ENCODE measurements around the gene GRN. TPM values are rescaled to one million over a fixed set of nuclear protein-coding genes. Genes with fewer than 3 reads are reported as not detected.
A peak's percentile ranks its signal among the peaks of the same experiment; 100 is the strongest.

GRN gene
- total RNA-seq, 1 experiment from 2014 or later = 206 TPM

DNA sequence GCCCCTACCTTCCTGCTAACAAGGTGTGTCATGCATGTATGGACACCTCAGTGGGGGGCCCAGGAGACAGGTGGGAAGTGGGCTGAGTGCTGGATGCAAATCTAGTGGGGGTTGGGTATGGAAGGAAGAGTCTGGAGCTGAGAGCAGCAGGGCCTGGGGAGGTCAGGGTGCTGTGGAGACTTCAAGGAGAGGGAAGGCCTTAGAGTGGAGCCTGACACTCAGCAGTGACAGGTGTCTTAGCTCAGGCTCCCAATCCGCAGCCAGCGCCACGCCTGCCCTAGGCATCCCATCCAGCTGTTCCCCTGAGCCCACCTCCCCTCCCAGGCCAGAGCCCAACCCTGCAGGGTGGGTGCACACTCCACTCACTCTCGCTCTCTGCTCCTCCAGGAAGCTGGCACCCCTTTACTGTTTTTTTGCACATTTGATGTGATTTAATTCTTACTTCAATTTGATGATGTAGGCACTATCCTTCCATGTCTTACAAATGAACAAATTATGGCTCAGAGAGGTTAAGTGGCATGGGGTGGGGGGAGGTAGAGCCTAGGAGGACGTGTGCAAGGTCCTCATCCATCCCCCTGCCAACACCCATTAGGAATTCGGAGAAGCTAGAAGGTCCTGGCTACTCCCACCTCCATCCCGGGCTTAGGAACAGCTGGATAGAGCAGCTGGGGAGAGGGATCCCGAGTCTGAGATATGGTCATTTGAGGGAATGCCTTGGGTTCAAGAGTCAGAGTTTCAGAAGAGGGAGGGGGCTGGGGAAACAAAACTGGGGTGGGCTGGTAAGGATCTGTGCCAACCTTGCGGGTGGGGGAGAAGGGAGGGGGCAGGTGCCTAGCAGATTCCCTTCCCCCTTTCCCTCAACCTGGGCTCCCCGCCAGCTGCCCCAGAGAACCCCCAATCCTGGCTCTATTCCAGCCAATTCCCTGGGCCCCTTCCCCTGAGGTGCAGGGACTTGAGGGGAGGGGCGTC is 16.5 kb downstream of the GRN start:
- no peaks in the 10 kb centered on the region for H3K9me2 ChIP-seq (ENCODE audit: insufficient read depth)
- no peaks in the 10 kb centered on the region for H3K9me3 ChIP-seq (ENCODE audit: control insufficient read depth in 1 of 2, insufficient read depth in 1 of 2, low read depth in 1 of 2, low read length in 2 of 2)
- no peaks in the 10 kb centered on the region for H3K36me3 ChIP-seq (ENCODE audit: control insufficient read depth in 1 of 2, insufficient read depth in 2 of 2, low read length in 2 of 2)
- ChIA-PET POLR2A (no interaction called here), CTCF (interaction anchor here (1.5 to 2.0 kb wide), 2 partner anchors 10 to 151 kb away, joined by 3 to 7 read pairs; no protein-coding TSS in a partner anchor), RAD21 (ENCODE audit: low non-redundant PET in 1 of 2, low total read pairs in 2 of 2, uncharacterized antibody in 2 of 2, unreplicated experiment in 2 of 2) (no interaction called here)
- H3K4me2 ChIP-seq (ENCODE audit: low read length) = 0 out of 2 replicates have a peak overlapping the region, but pooled peaks have one; percentile 93
- H3K4me3 ChIP-seq (replicated peaks in 1 of 2; ENCODE audit: low read depth in 1 of 2, low read length in 2 of 2) = no peak overlapping the region
- no TSS peak for BruUV-seq (replicated peaks)
- no peaks in the 10 kb centered on the region for H3K27me3 ChIP-seq (ENCODE audit: insufficient read depth, low read length)
- intact Hi-C loops (cut with micrococcal nuclease) = loop anchor here (10.0 kb wide), 1 partner anchor 457 kb away; the partner anchor contains the start of gene MPP2
- H3K79me2 ChIP-seq (ENCODE audit: insufficient read depth, low read length) = no peaks in the 10 kb centered on the region
- H3K27ac ChIP-seq (ENCODE audit: low read depth, low read length) = no peak overlapping the region
- ATAC-seq (no peak), DNase-seq (ENCODE audit: low read depth, low spot score) (no peak)
- TF ChIP-seq POLR2AphosphoS5 (IDR thresholded peaks at IDR 0.05; ENCODE audit: low read depth, low read length) (no peak), ZNF274 (IDR thresholded peaks at IDR 0.05; ENCODE audit: low read depth, low read length) (no peak), SP1 (IDR thresholded peaks at IDR 0.05; ENCODE audit: low read depth) (no peak), EGR1 (IDR thresholded peaks at IDR 0.05; ENCODE audit: low read depth) (no peak), ELF1 (IDR thresholded peaks at IDR 0.05; ENCODE audit: borderline replicate concordance, low read depth) (no peak)
- TF ChIP-seq, protein P1, sequence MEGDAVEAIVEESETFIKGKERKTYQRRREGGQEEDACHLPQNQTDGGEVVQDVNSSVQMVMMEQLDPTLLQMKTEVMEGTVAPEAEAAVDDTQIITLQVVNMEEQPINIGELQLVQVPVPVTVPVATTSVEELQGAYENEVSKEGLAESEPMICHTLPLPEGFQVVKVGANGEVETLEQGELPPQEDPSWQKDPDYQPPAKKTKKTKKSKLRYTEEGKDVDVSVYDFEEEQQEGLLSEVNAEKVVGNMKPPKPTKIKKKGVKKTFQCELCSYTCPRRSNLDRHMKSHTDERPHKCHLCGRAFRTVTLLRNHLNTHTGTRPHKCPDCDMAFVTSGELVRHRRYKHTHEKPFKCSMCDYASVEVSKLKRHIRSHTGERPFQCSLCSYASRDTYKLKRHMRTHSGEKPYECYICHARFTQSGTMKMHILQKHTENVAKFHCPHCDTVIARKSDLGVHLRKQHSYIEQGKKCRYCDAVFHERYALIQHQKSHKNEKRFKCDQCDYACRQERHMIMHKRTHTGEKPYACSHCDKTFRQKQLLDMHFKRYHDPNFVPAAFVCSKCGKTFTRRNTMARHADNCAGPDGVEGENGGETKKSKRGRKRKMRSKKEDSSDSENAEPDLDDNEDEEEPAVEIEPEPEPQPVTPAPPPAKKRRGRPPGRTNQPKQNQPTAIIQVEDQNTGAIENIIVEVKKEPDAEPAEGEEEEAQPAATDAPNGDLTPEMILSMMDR (IDR thresholded peaks at IDR 0.05 in 2 of 3, conservative IDR thresholded peaks at IDR 0.05 in 1 of 3; ENCODE audit: borderline replicate concordance in 1 of 3, insufficient read depth in 1 of 3, low read depth in 2 of 3, low read length in 2 of 3) = no peak
- TF ChIP-seq, protein P2, sequence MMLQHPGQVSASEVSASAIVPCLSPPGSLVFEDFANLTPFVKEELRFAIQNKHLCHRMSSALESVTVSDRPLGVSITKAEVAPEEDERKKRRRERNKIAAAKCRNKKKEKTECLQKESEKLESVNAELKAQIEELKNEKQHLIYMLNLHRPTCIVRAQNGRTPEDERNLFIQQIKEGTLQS (IDR thresholded peaks at IDR 0.05) = no peak
- TF ChIP-seq, protein P3, sequence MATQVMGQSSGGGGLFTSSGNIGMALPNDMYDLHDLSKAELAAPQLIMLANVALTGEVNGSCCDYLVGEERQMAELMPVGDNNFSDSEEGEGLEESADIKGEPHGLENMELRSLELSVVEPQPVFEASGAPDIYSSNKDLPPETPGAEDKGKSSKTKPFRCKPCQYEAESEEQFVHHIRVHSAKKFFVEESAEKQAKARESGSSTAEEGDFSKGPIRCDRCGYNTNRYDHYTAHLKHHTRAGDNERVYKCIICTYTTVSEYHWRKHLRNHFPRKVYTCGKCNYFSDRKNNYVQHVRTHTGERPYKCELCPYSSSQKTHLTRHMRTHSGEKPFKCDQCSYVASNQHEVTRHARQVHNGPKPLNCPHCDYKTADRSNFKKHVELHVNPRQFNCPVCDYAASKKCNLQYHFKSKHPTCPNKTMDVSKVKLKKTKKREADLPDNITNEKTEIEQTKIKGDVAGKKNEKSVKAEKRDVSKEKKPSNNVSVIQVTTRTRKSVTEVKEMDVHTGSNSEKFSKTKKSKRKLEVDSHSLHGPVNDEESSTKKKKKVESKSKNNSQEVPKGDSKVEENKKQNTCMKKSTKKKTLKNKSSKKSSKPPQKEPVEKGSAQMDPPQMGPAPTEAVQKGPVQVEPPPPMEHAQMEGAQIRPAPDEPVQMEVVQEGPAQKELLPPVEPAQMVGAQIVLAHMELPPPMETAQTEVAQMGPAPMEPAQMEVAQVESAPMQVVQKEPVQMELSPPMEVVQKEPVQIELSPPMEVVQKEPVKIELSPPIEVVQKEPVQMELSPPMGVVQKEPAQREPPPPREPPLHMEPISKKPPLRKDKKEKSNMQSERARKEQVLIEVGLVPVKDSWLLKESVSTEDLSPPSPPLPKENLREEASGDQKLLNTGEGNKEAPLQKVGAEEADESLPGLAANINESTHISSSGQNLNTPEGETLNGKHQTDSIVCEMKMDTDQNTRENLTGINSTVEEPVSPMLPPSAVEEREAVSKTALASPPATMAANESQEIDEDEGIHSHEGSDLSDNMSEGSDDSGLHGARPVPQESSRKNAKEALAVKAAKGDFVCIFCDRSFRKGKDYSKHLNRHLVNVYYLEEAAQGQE (IDR thresholded peaks at IDR 0.05; ENCODE audit: low read depth) = no peak
- H3K9ac ChIP-seq (ENCODE audit: low read length) = no peak overlapping the region
- no peaks in the 10 kb centered on the region for H4K20me1 ChIP-seq (ENCODE audit: insufficient read depth)
- H2AFZ ChIP-seq (ENCODE audit: low read depth, low read length, poor library complexity, severe bottlenecking) = no peak overlapping the region
- peaks cover 7 to 27% of the 10 kb centered on the region in 2 experiments; a peak in 3 of 4 replicates for H3K4me1 ChIP-seq (ENCODE audit: control insufficient read depth in 1 of 2, insufficient read depth in 2 of 2, low read length in 2 of 2)

All from HCT116 (cell line).